Hematopoietic multipotent progenitor cell treated with erythropoietin and hydrocortisone succinate and interleukin-3 and kit ligand, for 17 days (in vitro differentiated cells): ENCODE results near the gene DHRS12.
A peak's percentile ranks its signal among the peaks of the same experiment; 100 is the strongest.

Experiments used
- DNase-seq: peaks from one replicate; pipeline ENCODE4 v3.0.0-alpha.2; 2015; ENCODE audit warnings: low spot score

DHRS12 gene, protein sequence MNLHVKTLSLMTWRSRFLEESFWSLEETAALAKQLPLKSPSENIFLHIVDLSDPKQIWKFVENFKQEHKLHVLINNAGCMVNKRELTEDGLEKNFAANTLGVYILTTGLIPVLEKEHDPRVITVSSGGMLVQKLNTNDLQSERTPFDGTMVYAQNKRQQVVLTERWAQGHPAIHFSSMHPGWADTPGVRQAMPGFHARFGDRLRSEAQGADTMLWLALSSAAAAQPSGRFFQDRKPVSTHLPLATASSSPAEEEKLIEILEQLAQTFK

DNA sequence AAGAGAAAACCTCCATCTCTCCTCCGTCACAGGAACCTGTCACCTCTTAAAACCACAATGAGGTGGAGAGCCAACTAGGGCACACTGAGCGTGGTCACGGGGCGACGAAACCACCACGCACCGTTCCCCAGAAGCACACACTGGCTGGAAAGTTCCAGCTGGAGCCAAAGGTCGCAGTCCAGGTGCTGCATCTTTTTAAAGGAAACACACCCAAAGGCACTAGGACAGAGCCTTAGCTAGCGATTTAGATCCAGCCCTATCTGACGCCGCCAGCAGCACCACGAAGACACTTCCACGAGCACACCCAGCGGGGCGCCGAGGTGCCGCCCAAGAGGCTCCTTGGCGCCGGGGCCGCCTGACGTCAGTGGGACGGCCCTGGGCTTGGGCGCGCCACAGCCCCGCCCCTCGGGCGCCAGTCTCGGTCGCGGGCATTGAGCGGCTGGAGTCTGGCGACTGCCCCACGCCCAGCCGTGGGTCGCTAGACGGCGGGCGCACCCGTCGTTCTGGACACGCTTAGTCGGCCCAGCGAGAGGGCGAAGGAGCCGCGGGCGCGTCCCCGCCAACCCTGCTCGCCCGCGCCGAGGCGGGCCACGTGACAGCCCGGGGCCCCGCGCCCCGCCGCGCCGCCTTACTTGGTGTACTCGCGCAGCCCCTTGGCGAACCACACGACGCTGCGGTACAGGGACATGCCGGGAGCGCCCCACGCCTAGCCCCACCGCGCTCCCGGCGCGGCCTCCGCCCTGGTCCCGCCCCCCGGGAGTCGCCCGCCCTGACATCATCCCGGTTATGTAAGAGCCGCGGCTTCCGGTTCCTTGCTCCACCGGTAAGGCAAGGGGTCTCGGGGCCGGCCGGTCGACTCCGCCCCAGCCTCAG lies at the start of gene DHRS12:
TSS of gene DHRS12 (minus strand) at position 742 of the 873 bp plus-strand sequence. CDS start 4,504 bp downstream, outside the sequence.
- peak; percentile 93 for DNase-seq

DNA sequence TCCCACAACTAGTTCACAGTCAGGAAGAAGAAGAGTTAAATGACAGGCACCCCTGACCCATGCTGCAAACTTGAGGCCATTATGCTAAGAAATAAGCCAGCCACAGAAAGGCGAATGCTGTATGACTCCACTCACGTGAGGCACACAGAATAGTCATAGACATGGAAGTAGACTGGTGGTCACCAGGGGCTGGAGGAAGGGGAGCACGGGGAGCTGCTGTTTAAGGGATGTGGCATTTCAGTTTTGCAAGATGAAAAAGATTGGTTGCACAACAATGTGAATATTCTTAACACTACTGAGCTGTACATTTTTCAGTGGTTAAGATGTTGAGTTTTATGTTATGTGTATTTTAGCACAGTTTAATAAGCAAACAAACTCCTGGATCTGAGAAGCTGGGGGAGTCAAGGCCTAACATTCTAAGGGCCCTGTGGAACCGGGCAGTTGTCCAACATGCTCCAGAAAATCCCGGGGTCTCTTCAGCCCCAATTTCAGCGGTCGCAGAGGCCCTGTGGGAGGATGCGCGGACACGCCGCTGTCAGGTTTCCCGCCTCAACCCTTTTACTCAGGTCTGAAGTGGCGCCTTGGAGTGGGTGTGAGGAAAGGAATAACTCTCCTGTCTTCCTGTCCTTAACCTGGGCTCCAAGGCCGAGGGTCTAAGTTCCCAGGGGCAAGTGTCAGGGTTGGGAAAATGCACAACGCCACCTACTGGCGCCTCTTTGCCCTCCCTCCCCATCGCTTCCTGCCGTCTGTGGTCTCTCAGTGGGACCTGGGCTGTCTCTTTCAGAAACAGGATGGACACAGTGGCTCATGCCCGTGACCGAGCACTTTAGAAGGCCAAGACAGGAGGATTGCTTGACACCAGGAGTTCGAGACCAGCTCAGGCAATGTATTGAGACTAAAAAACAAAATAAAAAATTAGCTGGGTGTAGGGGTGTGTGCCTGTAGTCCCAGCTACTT lies 45.5 kb upstream of the DHRS12 start:
- peak; percentile 11 for DNase-seq

DNA sequence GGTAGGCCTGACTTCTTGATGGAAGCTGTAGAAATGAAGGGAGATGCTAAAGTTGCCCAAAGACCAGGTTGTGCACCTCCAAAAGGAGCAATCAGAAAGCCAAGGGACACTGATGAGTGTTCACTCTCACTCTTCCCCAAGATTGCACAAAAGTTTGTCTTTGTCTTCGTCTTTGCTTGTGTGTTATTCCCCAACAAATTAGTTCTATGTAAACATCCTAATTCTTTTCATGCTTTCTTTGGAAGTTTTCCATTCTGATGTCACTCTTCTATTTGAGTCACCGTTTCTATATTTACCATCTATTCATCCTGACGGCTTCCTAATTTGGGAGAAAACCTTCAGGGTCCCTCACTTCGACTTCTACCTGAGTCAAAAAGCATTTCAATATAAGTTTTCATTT lies 44.7 kb upstream of the DHRS12 start:
- DNase-seq: no peak

DNA sequence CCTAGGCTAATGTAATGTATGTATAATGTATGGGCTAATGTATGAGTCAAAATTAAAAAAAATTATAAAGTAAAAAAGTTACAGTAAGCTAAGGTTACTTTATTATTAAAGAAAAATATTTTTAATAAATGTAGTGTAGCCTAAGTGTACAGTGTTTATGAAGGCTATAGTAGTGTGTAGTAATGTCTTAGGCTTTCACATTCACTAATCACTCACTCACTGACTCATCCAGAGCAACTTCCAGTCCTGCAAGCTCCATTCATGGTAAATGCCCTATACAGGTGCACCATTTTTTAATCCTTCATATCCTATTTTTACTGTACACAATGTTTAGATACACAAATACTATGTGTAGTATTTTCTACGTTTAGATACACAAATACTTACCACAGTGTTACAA lies 42.8 kb upstream of the DHRS12 start:
- DNase-seq: no peak

DNA sequence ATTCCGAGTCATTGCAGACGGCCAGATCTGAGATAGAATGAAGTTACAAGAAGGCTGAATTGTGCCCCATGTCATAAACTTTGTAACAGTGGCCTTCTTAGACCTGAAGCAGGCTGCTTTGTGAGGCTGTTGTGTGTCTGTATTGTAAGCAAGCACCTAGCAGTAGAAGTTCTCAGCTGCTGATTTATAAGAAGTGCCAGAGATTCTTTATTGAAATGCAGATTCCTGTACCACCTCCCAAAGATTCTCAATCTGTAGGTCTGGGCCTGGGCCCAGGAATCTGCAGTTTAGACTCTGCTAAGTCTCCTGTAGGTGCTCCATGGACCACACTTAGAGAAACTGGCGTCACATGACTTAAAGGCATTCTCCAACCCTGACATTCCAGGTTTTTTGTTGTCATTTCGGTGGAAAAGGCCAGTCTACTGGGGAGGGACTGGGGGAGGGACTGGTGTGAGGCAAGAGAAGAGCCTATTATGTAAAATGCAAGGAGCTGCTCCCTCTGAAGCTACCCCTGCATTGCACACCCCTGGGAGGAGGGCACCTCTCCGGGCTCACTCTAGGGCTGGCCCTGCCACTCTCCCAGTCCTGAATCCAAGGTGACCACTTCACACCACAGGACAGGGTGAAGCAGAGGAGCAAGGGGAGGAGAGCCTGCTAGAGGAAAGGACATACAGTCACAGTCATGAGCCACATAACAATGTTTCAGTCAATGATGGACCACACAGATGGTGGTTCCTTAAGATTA lies 41.8 kb upstream of the DHRS12 start:
- DNase-seq: no peak

DNA sequence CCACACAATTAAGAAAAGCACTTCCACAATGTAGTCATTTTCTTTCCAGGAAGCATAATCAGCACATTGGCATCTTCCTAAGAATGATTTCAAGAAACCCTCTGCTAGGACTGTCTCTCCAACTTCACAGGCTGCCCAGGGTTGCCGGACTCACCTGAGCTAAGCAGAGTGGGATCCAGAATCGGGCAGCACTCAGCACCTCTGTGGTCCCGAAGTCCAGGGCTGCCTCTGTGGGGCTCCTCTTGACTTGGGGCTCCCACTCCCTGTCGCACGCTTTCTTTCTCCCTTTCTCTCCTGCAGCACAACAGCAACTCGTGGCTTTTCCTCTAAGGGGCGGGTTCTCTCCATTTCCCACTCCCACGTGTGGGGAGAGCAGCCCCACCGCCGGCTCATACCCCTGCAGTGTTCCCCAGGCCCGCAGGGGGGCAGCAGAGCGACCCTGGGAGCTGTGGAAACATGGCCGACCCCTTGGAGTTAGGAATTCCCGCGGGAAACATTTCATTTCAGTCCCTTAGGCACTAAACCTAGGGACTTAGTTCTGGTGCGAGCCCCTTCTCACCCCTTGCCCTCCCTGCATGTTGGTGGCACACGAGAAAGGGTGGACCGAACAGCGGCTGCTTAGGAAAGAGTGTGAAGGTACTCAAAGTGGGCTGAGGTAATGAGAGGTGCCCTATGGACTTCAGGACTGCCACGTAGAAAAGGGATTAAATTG lies 41.1 kb upstream of the DHRS12 start, which contains the start of gene TMEM272:
TSS of gene TMEM272 (minus strand) at position 316 of the 712 bp plus-strand sequence. CDS start 6,647 bp downstream, outside the sequence.
- DNase-seq: peak; percentile 33

DNA sequence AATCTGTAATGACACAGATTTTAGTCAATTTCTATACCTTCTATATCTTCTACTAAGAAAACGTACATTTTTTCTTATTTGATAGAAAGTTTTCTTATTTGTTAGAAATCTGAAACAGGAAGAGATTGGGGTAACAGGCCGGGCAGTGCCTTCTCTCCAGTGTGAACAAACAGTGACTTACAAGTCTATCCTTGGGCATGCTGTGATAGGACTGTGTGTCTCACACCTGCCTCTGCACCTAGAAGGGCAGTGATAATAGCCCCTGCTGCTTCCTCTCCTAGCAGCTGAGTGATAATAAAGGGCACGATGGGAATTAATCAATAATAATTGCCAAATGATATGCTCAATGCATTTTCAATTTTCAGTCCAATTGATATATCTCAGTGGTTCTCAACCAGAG lies 39.6 kb upstream of the DHRS12 start:
- no peak for DNase-seq

DNA sequence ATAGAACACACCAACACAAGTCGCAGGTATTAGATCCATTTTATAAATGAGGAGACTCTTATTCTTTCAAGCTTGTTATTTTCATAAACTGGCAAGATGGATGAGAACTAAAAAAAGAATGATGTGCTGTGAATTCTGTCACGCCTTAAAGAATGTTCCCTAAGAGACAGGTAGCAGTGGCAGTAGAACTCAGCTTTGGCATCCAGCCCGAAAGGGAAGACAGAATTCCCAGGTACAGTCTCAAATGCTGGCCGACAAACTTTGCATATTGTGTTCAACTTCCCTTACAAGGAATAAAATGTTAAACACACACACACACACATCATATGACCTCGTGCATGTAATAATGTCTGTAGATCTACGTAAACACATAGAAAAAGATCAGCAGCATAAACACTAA lies 37.8 kb upstream of the DHRS12 start:
- DNase-seq: no peak

DNA sequence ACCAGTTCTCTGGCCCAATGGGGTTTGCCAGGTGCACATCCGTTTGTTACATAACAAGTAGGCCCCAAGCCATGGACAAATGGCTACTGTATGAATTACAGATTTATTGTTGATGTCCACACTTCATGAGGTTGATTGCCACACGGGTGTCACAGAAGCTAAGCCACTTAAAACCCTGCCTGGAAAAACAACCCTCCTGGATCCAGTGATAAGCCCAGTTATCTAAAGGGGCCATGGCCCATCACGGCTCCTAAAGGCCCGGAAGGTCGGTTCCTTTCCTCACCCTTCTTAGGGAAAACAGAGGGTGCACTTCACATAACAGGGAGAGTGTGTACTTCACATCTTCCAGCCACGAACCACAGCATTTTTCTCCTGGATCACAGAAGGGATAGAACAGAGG lies 37.0 kb upstream of the DHRS12 start:
- no peak for DNase-seq

DNA sequence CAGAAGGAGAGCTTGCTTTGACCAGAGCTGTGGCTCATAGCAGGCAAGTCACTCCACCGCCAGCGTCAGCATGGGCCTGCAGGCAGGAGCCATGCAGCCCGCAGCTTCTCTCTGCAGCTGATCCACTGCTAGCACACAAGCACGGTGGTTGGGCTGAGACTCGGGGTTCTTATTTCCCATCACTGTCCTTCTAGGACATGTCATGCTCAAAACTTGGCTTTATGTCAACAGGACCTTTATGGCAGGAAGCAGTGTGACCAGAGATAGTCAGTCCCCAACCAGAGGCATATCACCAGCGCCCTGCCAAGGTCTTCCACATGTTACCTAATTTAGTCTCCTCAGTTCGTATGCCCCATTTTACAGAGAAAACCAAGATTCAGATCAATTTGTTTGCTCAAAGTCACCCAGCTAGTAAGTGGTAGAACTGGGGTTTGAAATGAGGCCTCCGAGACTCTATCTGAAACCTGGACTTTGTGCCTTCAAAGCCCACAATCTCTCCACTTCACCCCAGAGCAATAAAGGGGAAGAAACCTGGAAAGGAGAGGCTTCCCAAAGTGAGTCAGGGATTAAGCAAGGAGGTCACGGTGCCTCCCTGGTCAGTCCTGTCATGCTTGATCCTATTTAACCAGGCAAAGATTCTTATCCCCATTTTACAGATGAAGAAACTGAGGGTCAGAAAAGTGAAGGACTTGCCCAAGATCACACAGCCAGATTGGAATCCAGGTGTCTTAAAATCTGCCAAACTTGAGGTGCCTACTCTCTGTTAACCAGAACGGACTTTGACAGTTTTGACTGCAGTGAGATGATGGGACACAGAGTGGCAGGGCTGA lies 36.0 kb upstream of the DHRS12 start:
- DNase-seq: no peak

DNA sequence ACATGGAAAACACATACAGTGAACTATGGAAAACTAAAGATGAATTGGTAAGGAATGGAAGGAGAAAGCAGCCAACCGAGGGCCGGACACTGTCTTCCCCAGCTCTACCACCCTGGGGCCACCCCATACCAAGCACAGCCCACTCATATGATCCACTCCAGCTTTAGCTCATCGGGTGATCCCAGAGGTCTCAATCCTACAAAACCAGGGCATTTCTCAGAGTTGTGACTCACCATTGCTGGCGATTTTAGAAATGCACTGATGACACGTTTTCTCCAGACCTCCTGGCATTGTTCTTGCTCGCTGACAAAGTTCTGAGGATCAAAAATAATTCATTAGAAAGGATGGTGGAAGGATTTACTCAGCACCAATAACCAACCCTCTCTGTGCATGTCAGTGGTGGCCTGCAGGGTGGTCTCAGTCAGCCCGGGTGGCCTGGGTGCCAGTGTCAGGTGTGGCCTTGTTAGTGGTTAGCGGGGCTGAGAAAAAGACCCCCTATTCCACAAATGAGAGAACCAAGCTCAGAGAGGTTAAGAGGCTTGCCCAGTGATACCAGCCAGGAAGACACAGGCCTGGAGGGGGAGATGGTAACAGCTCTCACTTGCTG lies 34.4 kb upstream of the DHRS12 start:
- DNase-seq: no peak

DNA sequence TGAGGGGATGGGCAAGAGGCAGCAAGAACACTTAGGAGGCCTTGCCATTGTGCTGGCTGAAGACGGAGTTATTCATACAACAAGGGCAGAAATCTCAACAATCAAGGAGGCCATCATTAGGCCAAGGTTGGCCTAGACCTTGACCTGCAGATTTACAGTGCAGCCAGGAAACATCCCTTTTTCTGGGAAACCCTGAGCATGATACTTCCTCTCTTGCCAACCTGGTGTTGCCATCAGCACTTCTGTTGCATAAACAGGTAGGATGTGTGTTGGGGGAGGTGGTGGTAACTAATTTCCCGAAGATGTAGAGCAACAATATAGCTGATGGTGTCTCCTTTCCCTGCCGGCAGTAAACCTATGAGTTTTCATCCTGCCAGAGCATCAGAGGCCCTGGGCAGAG lies 33.1 kb upstream of the DHRS12 start:
- no peak for DNase-seq

DNA sequence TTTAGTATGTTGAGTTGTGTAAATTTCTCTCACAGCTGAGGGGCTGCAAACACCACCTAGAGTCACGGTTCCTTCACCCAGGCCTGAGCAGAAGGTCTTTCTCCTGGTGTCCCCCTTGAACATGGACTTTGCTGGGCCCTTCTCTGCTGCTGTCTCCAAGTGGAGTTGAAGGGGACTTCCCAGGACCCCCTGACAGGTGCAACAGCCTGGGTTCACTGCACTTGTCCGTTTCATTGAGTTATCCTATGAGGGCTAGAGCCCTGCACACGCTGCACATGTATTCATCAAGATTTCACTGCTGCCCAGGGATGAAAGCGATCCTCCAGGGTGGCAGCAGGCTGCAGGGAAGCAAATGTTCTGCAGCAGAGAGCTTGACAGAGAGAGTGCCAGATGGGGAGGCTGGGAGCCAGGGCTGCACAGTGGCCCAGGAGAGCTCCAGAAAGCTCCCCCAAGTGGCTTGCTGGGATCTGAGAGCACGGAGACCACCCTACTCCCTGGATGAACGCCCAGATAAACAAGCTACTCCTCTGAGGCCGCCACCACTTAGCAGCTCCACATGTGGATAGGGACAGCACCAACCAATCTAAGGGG lies 30.7 kb upstream of the DHRS12 start:
- no peak for DNase-seq

DNA sequence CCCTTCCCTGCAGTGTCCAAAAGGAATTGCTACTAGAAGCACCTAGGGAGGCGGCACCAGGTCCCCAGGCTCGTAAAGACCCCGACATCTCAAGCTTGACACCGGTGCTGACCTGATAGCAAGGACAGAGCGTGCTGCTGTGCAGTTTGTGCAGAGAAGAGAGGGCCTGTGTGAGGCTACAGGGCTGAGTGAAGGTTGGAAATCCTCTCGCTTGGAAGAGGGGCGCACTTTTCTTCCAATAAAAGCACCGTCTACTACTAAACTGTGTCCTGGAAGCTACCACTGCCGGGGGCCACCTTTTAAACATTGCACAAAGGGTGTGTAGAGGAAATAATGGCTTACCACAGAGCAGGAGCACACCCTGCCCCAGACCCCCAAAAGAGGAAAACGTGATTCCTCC lies 30.0 kb upstream of the DHRS12 start:
- DNase-seq: no peak

DNA sequence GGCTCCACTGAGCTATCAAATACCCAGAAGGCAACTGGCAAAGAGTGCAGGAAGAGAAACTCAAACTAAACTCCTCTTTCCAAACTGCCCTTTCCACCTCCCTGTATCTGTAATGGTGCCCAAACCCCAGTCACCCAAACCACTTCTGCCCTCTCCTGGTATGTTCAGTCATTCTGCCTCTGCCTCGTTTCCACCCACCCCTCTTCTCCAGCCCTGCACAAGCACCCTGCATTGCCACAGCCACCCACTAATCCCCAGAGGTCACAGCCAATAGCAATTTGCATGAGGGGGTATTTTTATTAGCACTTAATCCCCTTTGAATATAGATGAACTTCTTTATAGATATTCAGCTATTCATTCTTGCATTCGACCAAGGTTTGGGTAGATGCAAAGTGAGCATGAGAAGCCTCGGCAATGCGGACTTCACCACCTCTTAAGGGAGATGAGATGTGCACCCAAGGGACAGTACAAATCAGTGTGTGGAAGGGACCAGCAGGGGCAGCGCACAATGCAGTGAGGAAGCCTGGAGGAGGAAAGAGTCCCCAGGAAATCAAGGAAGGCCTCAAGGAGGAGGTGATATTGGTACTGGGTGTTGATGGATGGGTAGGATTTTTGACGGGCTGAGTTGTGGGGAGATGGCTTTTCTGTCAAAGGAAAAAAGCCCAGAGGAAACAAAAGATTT lies 28.6 kb upstream of the DHRS12 start:
- DNase-seq: peak; percentile 12

DNA sequence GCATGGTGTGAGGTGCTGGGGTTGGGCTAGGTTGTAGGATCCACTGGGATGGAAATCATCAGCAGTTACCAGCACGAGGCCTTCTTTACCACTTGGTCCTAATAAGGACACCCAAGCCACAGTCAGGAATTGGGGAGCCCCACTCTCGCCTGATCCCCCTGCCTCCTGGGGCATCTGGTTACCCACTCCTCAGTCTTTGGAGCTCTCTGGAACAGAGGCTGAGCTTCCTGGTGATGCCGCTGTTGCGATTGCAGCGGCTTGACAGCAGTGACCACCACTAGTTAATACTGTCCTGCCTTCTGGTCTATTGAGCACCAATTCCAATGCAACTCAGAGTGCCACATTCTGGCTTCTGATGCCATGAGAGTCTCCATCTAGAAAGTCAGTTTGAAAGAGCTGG lies 27.6 kb upstream of the DHRS12 start:
- no peak for DNase-seq

DNA sequence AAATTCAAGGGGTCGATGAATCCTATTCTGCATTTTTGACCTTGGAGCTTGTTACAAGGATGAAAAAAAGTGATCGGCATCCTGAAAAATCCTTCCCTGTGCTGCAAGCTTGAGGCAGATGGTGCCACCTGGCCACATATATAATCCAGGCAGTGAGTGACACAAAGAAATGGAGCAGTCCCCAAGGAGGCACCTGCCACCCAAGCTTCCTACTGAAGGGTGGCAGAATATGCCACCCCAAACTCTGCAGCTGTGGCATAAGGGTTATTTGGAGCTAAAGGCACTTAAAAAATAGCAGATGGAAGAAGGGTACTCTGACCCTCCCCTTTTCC lies 25.6 kb upstream of the DHRS12 start:
- no peak for DNase-seq

DNA sequence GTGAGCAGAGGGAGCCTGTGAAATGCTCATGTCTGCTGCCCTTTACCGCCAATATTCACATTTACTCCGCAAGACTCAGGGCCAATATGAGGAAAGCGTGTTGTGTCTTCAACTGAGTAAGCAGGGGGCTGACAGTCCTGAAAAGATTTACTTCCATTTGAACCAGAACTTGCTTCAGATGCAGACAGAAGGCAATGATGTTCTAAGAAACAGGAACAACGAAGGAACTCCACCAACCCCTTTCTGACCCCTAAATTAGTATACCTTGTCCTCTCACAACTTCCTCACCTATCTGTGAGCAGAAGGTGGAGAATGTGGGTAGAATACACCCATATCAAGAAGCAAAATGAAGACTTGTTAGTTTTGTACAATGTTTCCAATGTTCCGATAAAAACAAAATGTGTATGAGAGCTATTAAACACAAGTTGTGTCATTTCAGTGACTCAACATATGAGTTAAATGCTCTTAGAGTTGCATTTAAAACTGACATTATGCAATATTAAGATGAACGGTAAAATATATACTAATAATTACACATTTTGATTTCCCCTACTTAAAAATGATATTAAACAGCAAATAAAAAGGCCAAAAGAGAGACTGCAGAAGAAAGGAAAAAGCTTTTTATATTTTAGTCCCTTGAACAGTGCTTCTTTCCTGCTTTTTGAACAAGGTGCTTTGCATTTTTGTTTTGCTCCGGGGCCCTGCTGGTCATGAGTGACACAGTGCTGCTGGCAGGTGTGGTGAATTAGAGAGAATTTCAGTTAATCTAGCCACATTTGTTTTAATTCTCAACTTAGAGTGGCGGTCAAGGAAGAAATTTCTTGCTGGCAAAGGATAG lies 25.0 kb upstream of the DHRS12 start:
- no peak for DNase-seq
